Renal pelvis (tissue), 4 donors: ENCODE results near the gene C14orf119. TPM values are rescaled to one million over a fixed set of nuclear protein-coding genes. Genes with fewer than 3 reads are reported as not detected.

Experiments used
- DNase-seq: peaks from one replicate; pipeline ENCODE4 v3.0.0-alpha.2; 2013
- polyA plus RNA-seq, 3 donors: library from polyadenylated mRNA; unstranded; fragments of 120-200 nt; gene quantifications; one replicate each; pipeline ENCODE4 v1.2.1, GENCODE V29; 2013; ENCODE audit not compliant: insufficient read length in 3 of 3

C14orf119 gene
- polyA plus RNA-seq, 3 donors, result 72.3 to 84.5 (median 79.3) TPM

DNA sequence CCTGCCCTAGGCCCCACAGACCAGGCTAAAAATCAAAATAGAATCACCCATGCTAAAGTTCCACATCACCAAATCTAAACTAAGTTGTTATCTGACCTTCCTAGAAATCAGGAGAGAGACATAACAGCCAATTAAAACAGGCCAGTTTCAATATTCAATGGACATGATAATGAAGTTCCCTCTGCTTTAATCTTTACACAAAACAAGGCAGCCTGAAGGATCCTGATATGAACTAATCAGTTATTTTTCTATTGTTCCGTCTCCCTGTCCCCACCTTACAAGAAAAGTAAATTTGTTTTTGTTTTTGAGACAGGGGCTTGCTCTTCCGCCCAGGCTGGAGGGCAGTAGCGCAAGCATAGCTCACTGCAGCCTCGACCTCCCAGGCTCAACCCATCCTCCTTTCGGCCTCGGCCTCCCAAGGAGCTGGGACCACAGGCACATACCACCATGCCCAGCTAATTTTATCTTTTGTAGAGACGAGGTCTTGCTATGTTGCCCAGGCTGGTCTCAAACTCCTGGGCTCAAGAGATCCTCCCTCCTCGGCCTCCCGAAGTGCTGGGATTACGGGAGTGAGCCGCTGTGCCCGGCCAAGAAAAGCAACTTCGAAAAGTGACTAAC, 29.1 kb downstream of the C14orf119 start:
- no peak for DNase-seq

- DNase-seq, result no peak
Measured at GRCh38 chr14:23125011-23125410, 29.7 kb downstream of the C14orf119 start.

- no peak for DNase-seq
Measured at GRCh38 chr14:23125933-23126524, 30.7 kb downstream of the C14orf119 start.

GRCh38 chr14:23126548-23127278, 31.4 kb downstream of the C14orf119 start:
- no peak for DNase-seq

- DNase-seq, result no peak
Measured at GRCh38 chr14:23127861-23128260, 32.6 kb downstream of the C14orf119 start.

GRCh38 chr14:23128969-23129758, 33.9 kb downstream of the C14orf119 start:
- no peak for DNase-seq

DNA sequence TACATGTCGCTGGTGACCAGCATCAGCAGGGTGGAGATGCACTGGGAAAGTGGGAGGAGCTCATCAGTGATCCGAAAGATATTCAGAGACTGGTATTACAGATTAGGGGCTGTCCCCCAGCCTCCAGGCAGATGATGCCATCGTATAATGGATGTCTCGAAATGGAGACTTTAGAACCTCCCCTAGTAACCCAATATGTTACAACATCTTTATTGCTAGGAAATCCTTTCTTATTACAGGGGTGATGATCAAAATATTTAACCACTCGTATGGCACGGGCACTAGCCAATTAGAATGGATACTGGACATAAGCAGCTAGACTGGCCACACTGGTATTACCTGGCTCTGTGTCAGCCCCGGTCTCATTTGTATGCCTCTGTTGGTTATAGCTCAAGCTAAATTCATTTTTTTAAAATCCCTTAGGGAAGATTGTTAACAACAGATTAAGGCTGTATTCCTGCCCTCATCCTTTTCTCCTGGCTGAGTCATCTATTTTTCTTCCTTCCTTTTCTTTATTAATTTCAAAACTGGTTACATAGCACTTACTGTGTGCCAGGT, 34.5 kb downstream of the C14orf119 start:
- DNase-seq, result no peak

- DNase-seq, result no peak
Measured at GRCh38 chr14:23130871-23131270, 35.6 kb downstream of the C14orf119 start.

DNA sequence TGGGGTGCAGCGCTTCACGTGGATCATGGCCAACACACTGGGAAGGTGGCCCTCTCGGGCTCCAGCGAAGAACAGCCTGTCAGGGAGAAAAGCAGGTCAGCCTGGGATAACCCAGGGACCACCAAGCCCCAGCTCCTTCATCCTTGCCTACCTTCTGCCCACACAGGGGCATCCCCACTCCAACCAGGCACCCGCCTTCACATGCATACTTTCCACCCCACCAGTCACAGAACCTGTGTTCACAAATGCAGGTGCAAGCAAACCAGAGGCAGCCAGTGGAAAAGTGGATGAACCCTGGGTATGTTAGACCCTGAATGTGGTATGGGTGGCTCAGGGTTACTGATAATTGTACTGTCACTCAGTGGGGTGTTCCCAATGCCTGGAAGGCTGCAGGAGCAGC, 36.2 kb downstream of the C14orf119 start:
- no peak for DNase-seq

GRCh38 chr14:23132970-23133369, 37.7 kb downstream of the C14orf119 start:
- DNase-seq, result no peak

- DNase-seq, result no peak
Measured at GRCh38 chr14:23136566-23137133, 41.3 kb downstream of the C14orf119 start.

- DNase-seq, result no peak
Measured at GRCh38 chr14:23137192-23137812, 42.0 kb downstream of the C14orf119 start.

GRCh38 chr14:23137813-23138535, 42.7 kb downstream of the C14orf119 start:
- DNase-seq, result no peak

- DNase-seq, result no peak
Measured at GRCh38 chr14:23139874-23140273, 44.6 kb downstream of the C14orf119 start.

GRCh38 chr14:23140371-23140770, 45.1 kb downstream of the C14orf119 start:
- DNase-seq, result no peak

DNA sequence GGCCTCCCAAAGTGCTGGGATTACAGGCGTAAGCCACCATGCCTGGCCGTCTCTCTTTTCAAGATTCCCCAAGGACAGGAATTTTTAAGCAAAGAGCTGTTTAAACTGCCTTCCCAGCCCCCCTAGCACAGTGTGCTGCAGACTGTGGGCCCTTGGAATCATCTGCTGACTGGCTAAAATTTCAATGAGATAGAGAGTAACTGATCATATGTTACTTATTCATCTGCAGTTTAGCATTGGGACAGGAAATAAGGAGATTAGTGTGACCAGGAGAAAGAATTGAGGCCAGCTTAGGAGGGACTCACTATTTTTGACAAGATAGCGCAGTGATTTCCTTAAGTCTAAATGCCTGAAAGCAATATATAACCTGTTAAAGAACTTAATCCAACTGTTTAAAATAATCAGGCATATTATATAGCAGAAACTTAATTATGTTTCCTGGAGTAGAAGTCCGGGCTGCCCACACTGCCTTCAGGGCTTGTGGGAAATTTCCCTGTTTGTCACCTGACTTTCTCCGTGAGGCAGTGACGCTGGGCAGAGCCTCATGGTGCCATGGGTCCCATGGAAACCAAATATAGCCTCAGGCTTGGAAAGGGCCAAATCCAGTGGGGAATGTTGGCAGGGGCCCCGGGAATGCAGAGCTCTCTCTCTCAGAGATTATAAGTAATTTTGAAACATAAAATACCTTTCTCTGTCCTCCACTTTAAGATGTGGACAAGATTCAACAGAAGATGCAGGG, 46.6 kb downstream of the C14orf119 start:
- DNase-seq, result no peak

DNA sequence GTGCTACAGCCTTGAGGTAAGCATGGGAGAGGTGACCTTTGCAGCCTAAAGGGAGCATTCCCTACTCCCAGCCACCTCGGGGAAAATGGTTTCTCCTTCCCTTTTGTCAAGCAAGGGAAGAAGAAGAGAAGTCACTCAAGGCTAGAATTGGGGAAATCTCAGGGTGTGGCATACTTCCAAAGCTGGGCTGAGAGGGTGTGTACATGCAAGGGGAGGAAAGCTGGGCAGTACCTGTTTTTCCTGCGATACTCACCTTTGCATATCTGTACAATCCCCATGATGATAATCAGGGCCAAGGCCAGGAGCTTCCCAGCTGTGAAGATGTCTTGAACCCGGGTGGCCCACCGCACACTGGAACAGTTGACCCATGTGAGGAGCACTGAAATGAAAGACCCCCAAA, 47.5 kb downstream of the C14orf119 start:
- DNase-seq, result no peak

- DNase-seq, result no peak
Measured at GRCh38 chr14:23143911-23144310, 48.6 kb downstream of the C14orf119 start.

DNA sequence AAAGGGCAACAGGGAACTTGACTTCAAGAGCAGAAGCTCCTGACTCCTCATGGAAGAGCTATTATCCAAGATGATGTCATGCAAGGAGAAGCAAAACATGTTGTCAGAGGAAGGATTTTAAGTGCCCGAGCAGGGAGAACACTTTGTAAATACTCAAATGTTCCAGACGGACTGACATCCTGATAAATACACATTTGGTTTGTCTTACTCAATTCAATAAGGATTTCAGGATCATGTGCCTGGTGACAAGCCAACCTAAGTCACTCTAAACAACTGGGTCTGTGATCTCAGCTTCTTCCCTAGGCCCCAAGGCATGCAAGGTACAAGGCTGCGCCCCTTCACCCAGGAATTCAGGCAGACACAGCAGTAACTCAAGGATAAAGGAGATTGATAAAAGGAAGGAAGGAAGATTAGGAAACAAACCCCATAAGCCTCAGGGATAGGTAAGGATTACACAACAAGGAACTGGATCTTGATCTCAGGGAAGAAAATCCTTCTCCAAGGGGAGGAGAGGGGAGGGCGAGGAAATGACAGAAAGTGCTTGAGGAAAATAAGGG, 50.6 kb downstream of the C14orf119 start:
- DNase-seq, result no peak
